Spleen (tissue), 11 donors: ENCODE data around the gene CTNNA2. TPM values are rescaled to one million over a fixed set of nuclear protein-coding genes. Genes with fewer than 3 reads are reported as not detected.

Source experiments
- DNase-seq: peaks from one replicate; pipeline ENCODE4 v3.0.0-alpha.2; 2020
- H3K27ac ChIP-seq, 8 donors: fragments of 200-600 bp; sonication (generic) in 7 of 8; 1 replicate in 4 of 8; 2 replicates in 4 of 8; pipeline versions ENCODE4 v1.5.0 to v1.8.0; 2016 to 2021; ENCODE audit warnings: inconsistent platforms in 4 of 8, mild to moderate bottlenecking in 4 of 8, moderate library complexity in 1 of 8
- H3K27me3 ChIP-seq, 7 donors: fragments of 200-600 bp; sonication (generic) in 6 of 7; replicated peaks in 1 of 7; 1 replicate in 4 of 7; 2 replicates in 3 of 7; pipeline versions ENCODE4 v1.5.0 to v1.8.0; 2016 to 2021; ENCODE audit warnings: inconsistent platforms in 3 of 7, mild to moderate bottlenecking in 1 of 7
- H3K36me3 ChIP-seq, 6 donors: fragments of 200-600 bp; sonication (generic) in 5 of 6; 1 replicate in 4 of 6; 2 replicates in 2 of 6; pipeline versions ENCODE4 v1.5.0 to v1.8.0; 2016 to 2021; ENCODE audit warnings: inconsistent platforms in 2 of 6
- H3K4me1 ChIP-seq, 6 donors: fragments of 200-600 bp; sonication (generic) in 5 of 6; 1 replicate in 3 of 6; 2 replicates in 3 of 6; pipeline versions ENCODE4 v1.5.0 to v1.8.0; 2016 to 2021; ENCODE audit warnings: inconsistent platforms in 3 of 6
- H3K4me3 ChIP-seq, 8 donors: fragments of 200-600 bp; sonication (generic) in 7 of 8; 1 replicate in 4 of 8; 2 replicates in 4 of 8; pipeline versions ENCODE4 v1.5.0 to v1.8.0; 2016 to 2021; ENCODE audit warnings: inconsistent platforms in 4 of 8, mild to moderate bottlenecking in 4 of 8, moderate library complexity in 2 of 8
- H3K9me3 ChIP-seq, 8 donors: fragments of 200-600 bp; sonication (generic) in 7 of 8; 1 replicate in 4 of 8; 2 replicates in 4 of 8; pipeline versions ENCODE4 v1.5.0 to v1.8.0; 2016 to 2021; ENCODE audit warnings: inconsistent platforms in 4 of 8
- CTCF ChIP-seq, 11 experiments: fragments of 200-600 bp in 7 of 11; fragments of 450-650 bp in 4 of 11; sonication (generic) in 4 of 11; IDR thresholded peaks in 8 of 11; conservative IDR thresholded peaks in 3 of 11; 1 replicate in 7 of 11; 2 replicates in 4 of 11; pipeline versions ENCODE4 v1.4.0 to v1.8.0; 2016 to 2021; ENCODE audit warnings: antibody characterized with exemption in 11 of 11, inconsistent platforms in 4 of 11, mild to moderate bottlenecking in 1 of 11
- POLR2A ChIP-seq, 3 donors: fragments of 450-650 bp; IDR thresholded peaks; one replicate each; pipeline ENCODE4 v1.5.1; 2017; ENCODE audit warnings: antibody characterized with exemption in 3 of 3, mild to moderate bottlenecking in 1 of 3
- POLR2AphosphoS5 ChIP-seq, 3 donors: sonication (generic); formaldehyde crosslinking; IDR thresholded peaks; one replicate each; pipeline ENCODE4 v1.5.1; 2017; ENCODE audit warnings: antibody characterized with exemption in 3 of 3
- WGBS, 5 donors: extraction: QIAGEN DNeasy Blood & Tissue Kit in 3 of 5; methylation state at CpG; one replicate each; pipeline versions ENCODE4 v1.1.5 to v1.1.7; 2013 to 2018; 5-methylcytosine and 5-hydroxymethylcytosine counted together
- intact Hi-C: fragments of 100-400 bp; cut with DNase I; formaldehyde crosslinking; loops from one replicate; pipeline ENCODE4 v1.15.0; 2023; ENCODE audit warnings: low total_unique reads
- polyA plus RNA-seq, 3 donors: library from polyadenylated mRNA; stranded (reverse); fragments of 200-250 nt; gene quantifications; one replicate each; pipeline ENCODE4 v1.2.1, GENCODE V29; 2013
- total RNA-seq, 7 donors: library from RNA; depleted of rRNA in 3 of 7; stranded (reverse); fragments of >200 nt in 3 of 7; fragmentation: NEBNext Ultra II Directional in 4 of 7; extraction: Animal tissue kit (Norgen Biotek cat#: 25700) in 4 of 7; gene quantifications; one replicate each; pipeline versions ENCODE4 v1.1.0 to v1.2.1, GENCODE V29; 2016 to 2021
- donor health status: healthy with polysubstance abuse.
- donor health status: DM: no; HTN: no; CAD: no; lungs with moderate emphysema.
- donor health status: DM: no; HTN: no; CAD: no.
- donor health status: Bipolar disorder and iron deficiency.
- donor health status: healthy.
- donor health status: DM: no; HTN: no; CAD: no.
- donor health status: DM: yes; HTN: yes; CAD: no.

Gene CTNNA2
- total and polyA plus RNA-seq, 10 donors: not detected

DNA sequence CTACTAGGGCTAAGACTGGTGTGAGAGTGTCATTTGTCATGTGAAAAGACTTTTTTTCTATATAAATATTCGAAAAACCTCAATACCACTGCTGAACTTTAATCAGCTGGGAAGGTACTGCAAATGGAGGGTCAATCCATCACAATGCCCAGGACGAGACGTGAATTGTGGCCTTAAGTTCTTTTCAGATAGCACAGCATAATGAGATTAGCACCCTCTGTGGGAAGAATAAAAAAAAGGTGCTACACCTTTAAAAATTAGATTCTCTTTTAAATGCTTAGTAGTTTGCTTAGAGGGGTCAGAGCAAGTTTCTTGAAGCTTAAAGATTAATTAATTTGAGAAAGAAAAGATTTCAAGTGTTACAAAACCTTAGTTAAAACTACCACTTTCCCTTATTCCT is 786.1 kb downstream of the CTNNA2 start:
- peaks cover under 1 to 39% (median 20%) of the 10 kb centered on the region in 7 donors for H3K27me3 ChIP-seq
- TF ChIP-seq CTCF (IDR thresholded peaks at IDR 0.05 in 8 of 11, conservative IDR thresholded peaks at IDR 0.05 in 3 of 11): no peak
- no peak for TF ChIP-seq POLR2A (IDR thresholded peaks at IDR 0.05)
- TF ChIP-seq POLR2AphosphoS5 (IDR thresholded peaks at IDR 0.05): no peak
- peaks cover 0 to 5% (median 0%) of the 10 kb centered on the region in 8 donors for H3K9me3 ChIP-seq
- H3K36me3 ChIP-seq: no peaks in the 10 kb centered on the region
- no peak for DNase-seq
- WGBS, 5 donors: 46 to 55% (median 53%) methylated on average over 3 of the region's 3 CpGs
- peaks cover 0 to 16% (median under 1%) of the 10 kb centered on the region in 6 donors for H3K4me1 ChIP-seq
- no peak overlapping the region for H3K27ac ChIP-seq
- H3K4me3 ChIP-seq: no peak overlapping the region
- intact Hi-C loops: no loop called here

DNA sequence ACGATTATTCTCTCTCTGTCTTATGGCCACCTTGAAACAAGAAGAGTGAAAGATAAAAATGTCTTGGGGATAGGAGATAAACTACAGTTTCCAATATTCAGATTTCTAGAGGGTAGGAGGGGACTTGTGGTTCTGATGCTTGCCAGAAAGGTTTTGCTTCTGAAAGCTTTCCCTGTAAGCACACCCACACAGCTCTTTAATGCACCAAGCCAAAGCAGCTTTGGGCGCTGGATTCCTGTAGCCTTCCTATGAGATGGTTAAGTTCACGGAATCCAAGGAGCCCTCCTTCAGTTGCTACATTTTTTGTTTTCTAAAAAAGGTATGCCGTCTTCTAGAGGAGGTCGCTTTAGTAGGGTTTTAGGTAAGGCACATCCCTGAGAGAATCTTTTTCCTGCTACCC is 786.8 kb downstream of the CTNNA2 start:
- WGBS, 5 donors: 47 to 66% (median 51%) methylated on average over 5 of the region's 5 CpGs
- intact Hi-C loops: no loop called here
- no peak for DNase-seq

DNA sequence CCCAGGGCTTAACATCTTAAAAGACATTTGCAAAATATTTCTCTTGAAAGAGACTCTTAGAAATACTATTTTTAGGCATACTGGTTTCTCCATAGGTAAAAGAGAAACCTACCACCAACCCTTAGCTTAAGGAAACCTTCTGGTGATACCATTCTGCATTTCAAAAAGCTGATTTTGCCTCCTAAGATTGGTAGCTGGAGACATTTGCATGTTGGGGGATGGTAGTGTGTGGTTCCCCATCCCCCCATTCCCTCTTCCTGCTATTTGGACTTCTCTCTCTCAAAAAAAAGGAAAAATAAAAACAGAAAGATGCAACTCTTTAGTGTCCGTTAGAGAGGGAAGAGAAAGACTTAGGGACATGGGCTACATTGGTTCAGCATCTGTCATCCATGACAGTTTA is 787.5 kb downstream of the CTNNA2 start:
- Histone ChIP-seq H3K36me3 (no peaks in the 10 kb centered on the region), H3K27ac (no peak overlapping the region), H3K9me3 (peaks cover 0 to 5% (median 0%) of the 10 kb centered on the region in 8 donors), H3K4me3 (no peak overlapping the region), H3K4me1 (peaks cover 0 to 21% (median 2%) of the 10 kb centered on the region in 6 donors), H3K27me3 (peaks cover 4 to 53% (median 26%) of the 10 kb centered on the region in 7 donors)
- TF ChIP-seq POLR2AphosphoS5 (IDR thresholded peaks at IDR 0.05) (no peak), CTCF (IDR thresholded peaks at IDR 0.05 in 8 of 11, conservative IDR thresholded peaks at IDR 0.05 in 3 of 11) (no peak), POLR2A (IDR thresholded peaks at IDR 0.05) (no peak)
- intact Hi-C loops: no loop called here
- no peak for DNase-seq
- WGBS, 5 donors: 47 to 65% (median 58%) methylated on average over 1 of the region's 1 CpG

More for the DNA sequence above, 786.8 kb downstream of the CTNNA2 start:
- Histone ChIP-seq H3K4me3 (no peak overlapping the region), H3K27me3 (peaks cover 4 to 46% (median 26%) of the 10 kb centered on the region in 7 donors), H3K36me3 (no peaks in the 10 kb centered on the region), H3K9me3 (peaks cover 0 to 5% (median 0%) of the 10 kb centered on the region in 8 donors), H3K27ac (no peak overlapping the region), H3K4me1 (peaks cover 0 to 21% (median 2%) of the 10 kb centered on the region in 6 donors)
- no peak for TF ChIP-seq POLR2AphosphoS5 (IDR thresholded peaks at IDR 0.05)
- no peak for TF ChIP-seq CTCF (IDR thresholded peaks at IDR 0.05 in 8 of 11, conservative IDR thresholded peaks at IDR 0.05 in 3 of 11)
- TF ChIP-seq POLR2A (IDR thresholded peaks at IDR 0.05): no peak

DNA sequence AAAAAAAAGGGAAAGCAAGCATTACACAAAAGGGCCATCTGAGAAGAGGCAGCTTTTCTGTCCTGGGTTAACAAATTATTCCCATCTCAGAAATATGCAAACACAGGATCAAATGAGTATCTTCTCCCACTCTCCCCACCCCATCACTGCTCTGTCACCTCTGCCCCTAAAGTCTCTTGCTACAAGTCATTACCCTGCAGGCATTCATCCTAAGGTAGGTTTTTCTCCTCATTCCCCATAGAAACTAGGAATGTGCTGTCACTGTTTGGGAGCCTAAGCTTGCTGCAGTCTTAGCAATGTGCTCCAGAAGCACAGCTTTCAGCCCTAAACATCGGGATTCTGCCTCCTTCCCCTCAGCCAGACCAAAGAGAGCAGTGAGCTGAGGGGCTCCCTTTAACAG is 788.1 kb downstream of the CTNNA2 start:
- Histone ChIP-seq H3K36me3 (no peaks in the 10 kb centered on the region), H3K27me3 (peaks cover 4 to 59% (median 26%) of the 10 kb centered on the region in 7 donors), H3K27ac (no peak overlapping the region), H3K9me3 (peaks cover 0 to 5% (median 0%) of the 10 kb centered on the region in 8 donors), H3K4me1 (peaks cover 0 to 21% (median 2%) of the 10 kb centered on the region in 6 donors), H3K4me3 (no peak overlapping the region)
- TF ChIP-seq POLR2A (IDR thresholded peaks at IDR 0.05): no peak
- TF ChIP-seq CTCF (IDR thresholded peaks at IDR 0.05 in 8 of 11, conservative IDR thresholded peaks at IDR 0.05 in 3 of 11): no peak
- TF ChIP-seq POLR2AphosphoS5 (IDR thresholded peaks at IDR 0.05): no peak
- WGBS, 5 donors: 13 to 50% (median 27%) methylated on average over 1 of the region's 1 CpG
- intact Hi-C loops: no loop called here
- no peak for DNase-seq
